ENCODE results near the gene ISM1.

The ISM1 gene

DNA sequence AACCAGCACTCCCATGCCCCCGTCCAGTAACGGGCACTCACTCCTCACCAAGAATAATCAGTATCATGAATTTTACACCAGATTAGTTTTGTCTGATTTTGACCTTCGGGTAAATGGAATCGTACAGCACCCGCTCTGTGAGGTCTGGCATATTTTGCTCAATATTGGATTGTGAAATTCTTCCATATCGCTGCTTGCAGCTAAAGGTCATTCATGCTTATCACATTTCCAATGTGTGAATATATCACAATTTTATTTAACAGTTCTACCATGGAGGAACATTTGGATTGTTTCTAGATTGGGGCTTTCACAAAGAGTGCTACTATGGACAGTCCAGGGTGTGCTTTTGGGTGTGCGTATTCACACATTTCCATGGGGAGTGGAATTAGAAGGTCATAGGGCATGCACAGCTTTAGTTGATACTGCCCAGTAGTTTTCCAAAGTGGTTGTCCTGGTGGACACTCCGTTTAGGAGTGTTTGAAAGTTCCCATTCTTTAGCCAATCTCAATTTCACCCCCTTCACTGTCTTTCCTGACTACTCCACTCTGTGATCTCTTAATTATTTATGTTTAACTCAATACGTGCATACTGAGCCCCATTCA lies 86.6 kb downstream of the ISM1 start:
- H3K4me3 ChIP-seq (IDR thresholded peaks at IDR 0.05; ENCODE audit: insufficient read depth, low read depth, low read length), result no peak overlapping the region
- no peaks in the 10 kb centered on the region for H3K36me3 ChIP-seq (ENCODE audit: insufficient read depth)
- TF ChIP-seq, protein P1, sequence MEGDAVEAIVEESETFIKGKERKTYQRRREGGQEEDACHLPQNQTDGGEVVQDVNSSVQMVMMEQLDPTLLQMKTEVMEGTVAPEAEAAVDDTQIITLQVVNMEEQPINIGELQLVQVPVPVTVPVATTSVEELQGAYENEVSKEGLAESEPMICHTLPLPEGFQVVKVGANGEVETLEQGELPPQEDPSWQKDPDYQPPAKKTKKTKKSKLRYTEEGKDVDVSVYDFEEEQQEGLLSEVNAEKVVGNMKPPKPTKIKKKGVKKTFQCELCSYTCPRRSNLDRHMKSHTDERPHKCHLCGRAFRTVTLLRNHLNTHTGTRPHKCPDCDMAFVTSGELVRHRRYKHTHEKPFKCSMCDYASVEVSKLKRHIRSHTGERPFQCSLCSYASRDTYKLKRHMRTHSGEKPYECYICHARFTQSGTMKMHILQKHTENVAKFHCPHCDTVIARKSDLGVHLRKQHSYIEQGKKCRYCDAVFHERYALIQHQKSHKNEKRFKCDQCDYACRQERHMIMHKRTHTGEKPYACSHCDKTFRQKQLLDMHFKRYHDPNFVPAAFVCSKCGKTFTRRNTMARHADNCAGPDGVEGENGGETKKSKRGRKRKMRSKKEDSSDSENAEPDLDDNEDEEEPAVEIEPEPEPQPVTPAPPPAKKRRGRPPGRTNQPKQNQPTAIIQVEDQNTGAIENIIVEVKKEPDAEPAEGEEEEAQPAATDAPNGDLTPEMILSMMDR (conservative IDR thresholded peaks at IDR 0.05; ENCODE audit: low read depth, low read length), result no peak
- no peaks in the 10 kb centered on the region for H3K79me2 ChIP-seq (ENCODE audit: insufficient read depth, low read depth)
- H3K9ac ChIP-seq, result no peak overlapping the region
- no peak overlapping the region for H2AFZ ChIP-seq (ENCODE audit: low read depth)
- H3K27me3 ChIP-seq (ENCODE audit: insufficient read depth, low read depth), result no peaks in the 10 kb centered on the region
- H3K4me1 ChIP-seq (ENCODE audit: low read depth, poor library complexity, severe bottlenecking), result no peaks in the 10 kb centered on the region
- no peaks in the 10 kb centered on the region for H4K20me1 ChIP-seq (ENCODE audit: insufficient read depth)
- no peak overlapping the region for H3K27ac ChIP-seq
- H3K4me2 ChIP-seq, result no peak overlapping the region

DNA sequence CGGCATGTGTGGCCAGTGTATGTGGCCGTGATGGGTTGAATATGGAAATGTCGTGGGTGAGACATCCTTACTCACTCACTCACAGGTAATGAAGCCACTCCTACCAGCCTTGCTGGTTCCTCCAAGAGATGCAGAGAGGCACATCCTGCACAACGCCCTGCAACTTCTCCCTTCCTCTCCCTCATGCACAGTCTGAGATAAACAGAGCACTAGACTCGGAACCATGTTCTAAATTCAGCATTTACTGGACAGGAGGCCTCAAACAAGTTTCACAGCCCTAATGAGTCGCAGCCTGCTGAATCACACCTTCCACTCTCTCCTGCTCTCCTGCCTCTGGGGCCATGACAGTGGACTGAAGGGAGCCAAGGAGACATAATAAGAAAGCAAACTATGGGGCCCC lies 91.2 kb downstream of the ISM1 start:
- Histone ChIP-seq H3K27me3 (ENCODE audit: insufficient read depth, low read depth) (no peaks in the 10 kb centered on the region), H4K20me1 (ENCODE audit: insufficient read depth) (no peaks in the 10 kb centered on the region), H3K36me3 (ENCODE audit: insufficient read depth) (no peaks in the 10 kb centered on the region), H3K4me1 (ENCODE audit: low read depth, poor library complexity, severe bottlenecking) (no peaks in the 10 kb centered on the region), H3K9ac (no peak overlapping the region), H2AFZ (ENCODE audit: low read depth) (no peak overlapping the region), H3K27ac (no peak overlapping the region), H3K4me2 (no peak overlapping the region), H3K79me2 (ENCODE audit: insufficient read depth, low read depth) (no peaks in the 10 kb centered on the region), H3K4me3 (IDR thresholded peaks at IDR 0.05; ENCODE audit: insufficient read depth, low read depth, low read length) (no peak overlapping the region)
- TF ChIP-seq, protein P1 (conservative IDR thresholded peaks at IDR 0.05; ENCODE audit: low read depth, low read length), result no peak

DNA sequence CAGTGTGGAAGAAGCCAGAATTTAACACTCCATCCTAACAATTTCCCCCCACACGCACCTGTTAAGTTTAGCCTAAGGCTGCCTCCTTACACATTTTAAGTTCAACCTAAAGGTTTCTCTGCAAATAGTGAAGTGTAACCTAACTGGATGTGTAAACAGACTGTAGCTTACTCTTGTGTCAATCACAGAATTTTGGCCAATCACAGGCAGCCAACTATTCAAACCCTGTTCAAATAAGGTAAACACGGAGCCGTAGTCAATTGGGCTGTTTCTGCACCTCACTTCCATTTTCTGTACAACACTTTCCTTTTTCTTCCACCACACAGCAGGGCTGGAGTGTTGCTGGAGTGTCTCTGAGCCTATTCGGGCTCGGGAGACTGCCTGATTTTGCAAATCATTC lies 92.1 kb downstream of the ISM1 start:
- TF ChIP-seq, protein P1 (conservative IDR thresholded peaks at IDR 0.05; ENCODE audit: low read depth, low read length), result no peak
- Histone ChIP-seq H2AFZ (ENCODE audit: low read depth) (no peak overlapping the region), H3K4me2 (no peak overlapping the region)

DNA sequence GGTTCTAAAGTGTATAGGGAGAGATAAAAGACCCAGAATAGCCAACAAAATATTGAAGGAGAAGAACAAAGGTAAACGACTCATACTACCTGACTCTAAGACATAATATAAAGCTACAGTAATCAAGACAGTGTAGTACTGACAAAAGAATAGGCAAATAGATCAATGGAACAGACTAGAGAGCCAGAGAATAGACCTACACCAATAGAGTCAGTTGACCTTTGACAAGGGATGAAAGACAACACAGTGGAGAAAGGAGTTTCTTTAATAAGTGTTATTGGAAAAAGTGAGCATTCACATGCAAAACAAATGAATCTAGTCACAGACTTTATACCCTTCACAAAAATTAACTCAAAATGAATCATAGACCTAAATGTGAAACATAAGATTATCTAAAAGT lies 96.4 kb downstream of the ISM1 start:
- no peak overlapping the region for H2AFZ ChIP-seq (ENCODE audit: low read depth)
- no peak overlapping the region for H3K4me3 ChIP-seq (IDR thresholded peaks at IDR 0.05; ENCODE audit: insufficient read depth, low read depth, low read length)
- no peaks in the 10 kb centered on the region for H3K36me3 ChIP-seq (ENCODE audit: insufficient read depth)
- H3K4me1 ChIP-seq (ENCODE audit: low read depth, poor library complexity, severe bottlenecking), result no peaks in the 10 kb centered on the region
- H3K27ac ChIP-seq, result no peak overlapping the region
- no peaks in the 10 kb centered on the region for H3K79me2 ChIP-seq (ENCODE audit: insufficient read depth, low read depth)
- TF ChIP-seq, protein P1 (conservative IDR thresholded peaks at IDR 0.05; ENCODE audit: low read depth, low read length), result no peak
- H3K27me3 ChIP-seq (ENCODE audit: insufficient read depth, low read depth), result no peaks in the 10 kb centered on the region
- H4K20me1 ChIP-seq (ENCODE audit: insufficient read depth), result no peaks in the 10 kb centered on the region
- H3K9ac ChIP-seq, result no peak overlapping the region
- H3K4me2 ChIP-seq, result no peak overlapping the region

More for the DNA sequence above, 92.1 kb downstream of the ISM1 start:
- Histone ChIP-seq H4K20me1 (ENCODE audit: insufficient read depth) (no peaks in the 10 kb centered on the region), H3K27me3 (ENCODE audit: insufficient read depth, low read depth) (no peaks in the 10 kb centered on the region), H3K27ac (no peak overlapping the region), H3K4me1 (ENCODE audit: low read depth, poor library complexity, severe bottlenecking) (no peaks in the 10 kb centered on the region), H3K79me2 (ENCODE audit: insufficient read depth, low read depth) (no peaks in the 10 kb centered on the region), H3K9ac (no peak overlapping the region), H3K36me3 (ENCODE audit: insufficient read depth) (no peaks in the 10 kb centered on the region), H3K4me3 (IDR thresholded peaks at IDR 0.05; ENCODE audit: insufficient read depth, low read depth, low read length) (no peak overlapping the region)
